Sigmoid colon (tissue), 3 donors: Measurements from ENCODE around the gene ZDHHC9.

Source experiments
- CTCF ChIP-seq, 4 experiments: fragments of 450-650 bp in 3 of 4; fragments of 200-600 bp in 1 of 4; IDR thresholded peaks; one replicate each; pipeline ENCODE4 v1.5.1; 2016 to 2019; ENCODE audit warnings: antibody characterized with exemption in 4 of 4, mild to moderate bottlenecking in 3 of 4, moderate library complexity in 2 of 4
- POLR2A ChIP-seq, 2 donors: fragments of 450-650 bp; IDR thresholded peaks; one replicate each; pipeline ENCODE4 v1.6.1; 2016; ENCODE audit warnings: antibody characterized with exemption in 2 of 2, mild to moderate bottlenecking in 2 of 2, moderate library complexity in 2 of 2

- TF ChIP-seq POLR2A (IDR thresholded peaks at IDR 0.05) = no peak
- no peak for TF ChIP-seq CTCF (IDR thresholded peaks at IDR 0.05)
These were observed 82.7 kb downstream of the ZDHHC9 start for GRCh38 chrX:129760981-129761380.
